SH-SY5Y (cell line): ENCODE data around the gene NTSR1.

ENCODE experiments used
- GATA2 ChIP-seq: IDR thresholded peaks from 2 replicates; pipeline ENCODE4 v1.6.1; 2011; ENCODE audit warnings: mild to moderate bottlenecking, low read depth, low read length
- GATA3 ChIP-seq: IDR thresholded peaks from 2 replicates; pipeline ENCODE4 v1.6.1; 2011; ENCODE audit warnings: low read depth, mild to moderate bottlenecking, low read length, moderate library complexity

DNA sequence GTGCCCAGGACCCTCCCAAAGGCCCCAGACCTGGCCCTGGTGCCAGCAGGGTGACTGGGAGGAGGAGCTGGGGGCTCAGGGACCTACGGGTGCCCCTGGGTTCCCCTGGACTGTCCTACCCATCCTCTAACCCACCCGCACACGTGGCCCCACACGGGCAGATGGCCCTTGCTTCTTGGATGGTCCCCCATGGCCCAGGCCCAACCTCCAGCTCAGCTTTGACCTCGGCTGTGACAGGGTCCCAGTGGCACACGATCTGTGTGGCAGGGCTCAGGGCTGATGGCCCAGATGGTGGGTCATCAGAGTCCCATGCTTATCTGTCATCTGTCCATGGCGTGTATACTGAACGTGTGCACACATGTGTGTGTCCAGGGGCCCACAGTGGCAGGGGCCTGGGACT lies 4.0 kb downstream of the NTSR1 start:
- TF ChIP-seq GATA2 (no peak), GATA3 (no peak)
